CD4-positive, alpha-beta T cell (primary cell): Measurements from ENCODE around the gene SLC23A1. TPM values are rescaled to one million over a fixed set of nuclear protein-coding genes. Genes with fewer than 3 reads are reported as not detected.
"Not testable (repeated sequence)": the region's sequence is repeated elsewhere in the genome, so short reads cannot be mapped to it uniquely, and the experiment has no call there.

Experiments used
- ATAC-seq: fragments of 200-7000 bp; cut with Tn5 transposase; one replicate; pipeline ENCODE4 v1.10.0; 2022; ENCODE audit warnings: mild to moderate bottlenecking; ENCODE audit not compliant: poor library complexity
- CTCF ChIA-PET: fragments of 350-600 bp; sonication (Branson Sonifier 250); formaldehyde crosslinking; loops from one replicate; lab custom pipeline; 2021; ENCODE audit warnings: antibody characterized with exemption, inconsistent platforms; lab: Charles Lee
- POLR2A ChIA-PET: fragments of 350-600 bp; sonication (Branson Sonifier 250); formaldehyde crosslinking; loops from one replicate; lab custom pipeline; 2021; ENCODE audit warnings: antibody characterized with exemption, inconsistent platforms; lab: Charles Lee
- DNase-seq, 14 experiments: peaks; one replicate each; pipeline ENCODE4 v3.0.0-alpha.2; 2013 to 2020; ENCODE audit warnings: mixed read lengths in 2 of 14
- H3K27ac ChIP-seq, 2 donors: one replicate each; pipeline versions ENCODE4 v1.5.1 to v1.7.0; 2013; ENCODE audit warnings: low read length in 2 of 2, low read depth in 1 of 2, mild to moderate bottlenecking in 1 of 2
- H3K27me3 ChIP-seq, 2 experiments: 1 replicate in 1 of 2; 2 replicates in 1 of 2; pipeline versions ENCODE4 v1.6.1 to v1.7.0; 2013; ENCODE audit warnings: low read length in 2 of 2, control low read depth in 1 of 2, mild to moderate bottlenecking in 1 of 2, moderate library complexity in 1 of 2; ENCODE audit not compliant: insufficient read depth in 2 of 2, control insufficient read depth in 1 of 2
- H3K36me3 ChIP-seq: one replicate; pipeline ENCODE4 v1.6.1; 2013; ENCODE audit warnings: low read length, control low read depth; ENCODE audit not compliant: insufficient read depth
- H3K4me1 ChIP-seq: one replicate; pipeline ENCODE4 v1.6.1; 2013; ENCODE audit warnings: low read length, control low read depth; ENCODE audit not compliant: insufficient read depth
- H3K4me3 ChIP-seq: one replicate; pipeline ENCODE4 v1.5.1; 2013; ENCODE audit warnings: mild to moderate bottlenecking, low read length, moderate library complexity
- H3K9me3 ChIP-seq, 2 experiments: 1 replicate in 1 of 2; 2 replicates in 1 of 2; pipeline versions ENCODE4 v1.6.1 to v1.7.0; 2013; ENCODE audit warnings: low read length in 2 of 2, mild to moderate bottlenecking in 2 of 2, control low read depth in 1 of 2, moderate library complexity in 1 of 2; ENCODE audit not compliant: control insufficient read depth in 1 of 2, insufficient read depth in 1 of 2
- H3K27ac Mint-ChIP-seq: one replicate; pipeline ENCODE4 v1.8.0; 2020; ENCODE audit warnings: mixed read lengths
- H3K27me3 Mint-ChIP-seq: one replicate; pipeline ENCODE4 v1.8.0; 2021; ENCODE audit warnings: mixed read lengths
- H3K36me3 Mint-ChIP-seq: one replicate; pipeline ENCODE4 v1.8.0; 2021; ENCODE audit warnings: low read depth, mixed read lengths
- H3K4me1 Mint-ChIP-seq: one replicate; pipeline ENCODE4 v1.8.0; 2021; ENCODE audit warnings: low read depth, mixed read lengths
- H3K4me3 Mint-ChIP-seq: one replicate; pipeline ENCODE4 v1.8.0; 2020; ENCODE audit warnings: mild to moderate bottlenecking, mixed read lengths
- H3K9me3 Mint-ChIP-seq: one replicate; pipeline ENCODE4 v1.8.0; 2020; ENCODE audit warnings: mixed read lengths
- intact Hi-C, 2 experiments: fragments of 100-400 bp; cut with DNase I in 1 of 2; cut with micrococcal nuclease in 1 of 2; formaldehyde crosslinking; loops; one replicate each; pipeline versions ENCODE4 v1.15.1 to v1.9.0; 2023 to 2025; cut with DNase I, micrococcal nuclease
- total RNA-seq, 174 experiments: library from RNA in 2 of 174; stranded (reverse) in 2 of 174; gene quantifications; one replicate each; pipeline ENCODE4 v1.2.3 and lab custom pipeline; 2021 to 2026
- TF ChIP-seq, protein P1 (sequence below): fragments of 200-600 bp; IDR thresholded peaks from one replicate; pipeline ENCODE4 v1.8.0; 2022; ENCODE audit warnings: antibody characterized with exemption, mild to moderate bottlenecking

SLC23A1 gene
- total RNA-seq, 2 experiments from 2014 or later, result not detected

DNA sequence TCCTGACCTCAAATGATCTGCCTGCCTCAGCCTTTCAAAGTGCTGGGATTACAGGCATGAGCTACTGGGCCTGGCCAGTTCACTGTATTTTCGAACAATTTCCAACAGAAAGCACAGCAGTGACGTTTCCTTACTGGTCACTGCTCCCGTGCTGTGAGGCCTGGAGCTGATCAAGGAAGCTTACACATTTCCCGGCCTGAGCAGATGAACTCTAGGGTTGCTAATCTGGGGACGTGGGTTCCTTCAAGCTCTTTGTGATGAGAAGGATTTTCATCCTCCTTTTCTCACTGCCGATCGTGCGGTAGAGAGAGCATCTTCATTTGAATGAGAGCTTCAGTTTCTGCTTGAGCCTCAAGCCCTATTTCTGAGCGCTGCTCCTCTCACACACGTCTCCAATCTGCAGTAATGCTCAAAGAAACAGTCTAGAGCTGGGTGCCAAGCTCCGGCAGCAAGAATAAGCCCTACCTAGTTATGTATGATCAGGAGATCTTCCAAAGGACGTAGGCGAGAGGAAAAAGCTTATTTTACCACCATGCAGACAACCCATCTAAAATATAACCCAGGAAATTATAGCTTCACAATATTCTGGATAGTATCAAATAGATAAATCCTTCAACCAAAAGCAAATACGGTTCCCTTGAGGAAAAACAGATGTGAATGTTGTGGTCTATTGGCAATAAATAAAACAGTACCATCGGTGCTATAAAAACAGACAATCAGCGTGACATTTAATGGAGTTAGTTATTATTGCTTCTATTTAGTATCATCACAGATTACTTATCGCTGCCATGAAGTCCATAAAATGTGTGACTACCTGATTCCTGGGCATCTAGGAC lies 28.1 kb upstream of the SLC23A1 start:
- Histone ChIP-seq H3K27ac (no peak overlapping the region), H3K27me3 (no peaks in the 10 kb centered on the region), H3K36me3 (no peaks in the 10 kb centered on the region), H3K4me3 (no peak overlapping the region), H3K4me1 (peaks cover 19% of the 10 kb centered on the region), H3K9me3 (no peaks in the 10 kb centered on the region)
- TF ChIP-seq, protein P1, sequence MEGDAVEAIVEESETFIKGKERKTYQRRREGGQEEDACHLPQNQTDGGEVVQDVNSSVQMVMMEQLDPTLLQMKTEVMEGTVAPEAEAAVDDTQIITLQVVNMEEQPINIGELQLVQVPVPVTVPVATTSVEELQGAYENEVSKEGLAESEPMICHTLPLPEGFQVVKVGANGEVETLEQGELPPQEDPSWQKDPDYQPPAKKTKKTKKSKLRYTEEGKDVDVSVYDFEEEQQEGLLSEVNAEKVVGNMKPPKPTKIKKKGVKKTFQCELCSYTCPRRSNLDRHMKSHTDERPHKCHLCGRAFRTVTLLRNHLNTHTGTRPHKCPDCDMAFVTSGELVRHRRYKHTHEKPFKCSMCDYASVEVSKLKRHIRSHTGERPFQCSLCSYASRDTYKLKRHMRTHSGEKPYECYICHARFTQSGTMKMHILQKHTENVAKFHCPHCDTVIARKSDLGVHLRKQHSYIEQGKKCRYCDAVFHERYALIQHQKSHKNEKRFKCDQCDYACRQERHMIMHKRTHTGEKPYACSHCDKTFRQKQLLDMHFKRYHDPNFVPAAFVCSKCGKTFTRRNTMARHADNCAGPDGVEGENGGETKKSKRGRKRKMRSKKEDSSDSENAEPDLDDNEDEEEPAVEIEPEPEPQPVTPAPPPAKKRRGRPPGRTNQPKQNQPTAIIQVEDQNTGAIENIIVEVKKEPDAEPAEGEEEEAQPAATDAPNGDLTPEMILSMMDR, result no peak
- H3K27ac Mint-ChIP-seq, result no peak overlapping the region
- CTCF ChIA-PET, result no interaction called here
- intact Hi-C loops, result no loop called here
- H3K9me3 Mint-ChIP-seq, result no peaks in the 10 kb centered on the region
- POLR2A ChIA-PET, result interaction anchor here (1.7 to 1.8 kb wide), 2 partner anchors 28 to 71 kb away, joined by 5 to 6 read pairs; partner anchors contain the start of genes DNAJC18 and STING1
- H3K36me3 Mint-ChIP-seq, result peaks cover under 1% of the 10 kb centered on the region
- DNase-seq (no peak), ATAC-seq (no peak)
- H3K4me3 Mint-ChIP-seq, result no peak overlapping the region
- H3K27me3 Mint-ChIP-seq, result no peaks in the 10 kb centered on the region
- peaks cover 33% of the 10 kb centered on the region for H3K4me1 Mint-ChIP-seq

DNA sequence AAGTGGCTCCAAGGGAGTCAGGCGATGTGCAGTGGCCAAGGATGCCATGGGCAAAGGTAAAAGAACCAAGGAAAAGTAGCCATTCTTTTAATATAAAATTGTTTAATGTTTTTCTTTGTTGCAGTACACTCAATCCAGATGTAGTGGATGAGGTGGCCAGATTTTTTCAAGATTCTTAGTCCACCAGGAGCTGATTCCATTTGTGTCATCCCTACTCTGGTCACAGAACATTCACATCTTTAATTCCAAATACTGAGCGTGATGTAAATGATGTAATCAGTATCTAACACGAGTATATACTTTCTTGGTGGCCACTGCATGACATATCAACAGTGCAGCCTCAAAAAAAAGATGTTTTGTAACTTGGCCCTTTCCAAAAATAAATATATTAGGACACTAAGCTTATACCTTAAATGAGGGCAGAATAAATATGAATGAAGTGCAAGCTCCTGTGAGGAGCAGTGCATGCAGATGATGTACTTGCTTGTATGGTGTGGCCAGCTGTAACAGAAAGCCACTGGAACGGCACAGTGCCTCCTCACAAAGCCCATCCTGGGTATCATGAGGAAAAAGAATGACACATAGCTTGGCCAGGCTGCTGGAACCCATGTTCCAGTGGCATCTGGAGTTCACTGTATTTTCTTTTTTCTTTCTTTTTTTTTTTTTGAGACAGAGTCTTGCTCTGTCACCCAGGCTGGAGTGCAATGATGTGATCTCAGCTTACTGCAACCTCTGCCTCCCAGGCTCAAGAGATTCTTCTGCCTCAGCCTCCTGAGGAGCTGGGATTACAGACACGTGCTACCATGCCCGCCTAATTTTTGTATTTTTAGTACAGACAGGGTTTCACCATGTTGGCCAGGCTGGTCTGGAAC lies 27.3 kb upstream of the SLC23A1 start:
- H3K4me3 Mint-ChIP-seq, result no peak overlapping the region
- H3K9me3 ChIP-seq, result no peaks in the 10 kb centered on the region

DNA sequence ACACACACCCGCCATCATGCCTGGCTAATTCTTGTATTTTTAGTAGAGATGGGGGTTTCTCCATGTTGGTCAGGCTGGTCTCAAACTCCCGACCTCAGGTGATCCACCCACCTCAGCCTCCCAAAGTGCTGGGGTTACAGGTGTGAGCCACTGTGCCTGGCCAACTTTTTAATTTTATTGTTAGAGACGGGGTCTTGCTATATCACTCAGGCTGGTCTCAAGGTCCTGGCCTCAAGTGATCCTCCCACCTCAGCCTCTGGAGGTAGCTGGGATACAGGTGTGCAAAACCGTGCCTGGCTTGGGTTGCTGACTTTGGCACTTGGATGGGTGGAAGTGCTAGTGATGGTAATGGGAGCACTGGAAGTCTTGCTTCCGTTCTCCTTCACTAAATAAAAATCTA lies 26.0 kb upstream of the SLC23A1 start:
- H3K4me3 ChIP-seq, H3K4me3 Mint-ChIP-seq, CTCF ChIA-PET, H3K27ac ChIP-seq, H3K36me3 Mint-ChIP-seq, ATAC-seq, H3K9me3 ChIP-seq, H3K27me3 ChIP-seq, H3K27ac Mint-ChIP-seq, H3K27me3 Mint-ChIP-seq, H3K36me3 ChIP-seq, H3K9me3 Mint-ChIP-seq, DNase-seq: not testable (repeated sequence)
- peaks cover 22% of the 10 kb centered on the region for H3K4me1 Mint-ChIP-seq
- intact Hi-C loops, result loop anchor here in 1 of 2 experiments (5.0 to 10.0 kb wide), 6 partner anchors 358 to 1074 kb away; partner anchors contain the start of genes CDC25C, CYSTM1, EGR1 and FAM53C
- H3K4me1 ChIP-seq, result peaks cover 13% of the 10 kb centered on the region
- POLR2A ChIA-PET, result interaction anchor here (1.0 to 1.7 kb wide), 2 partner anchors 73 to 866 kb away, joined by 4 to 6 read pairs; partner anchors contain the start of genes ETF1 and STING1

More for the DNA sequence above, 27.3 kb upstream of the SLC23A1 start:
- peaks cover 16% of the 10 kb centered on the region for H3K4me1 ChIP-seq
- Mint-ChIP-seq H3K36me3 (no peaks in the 10 kb centered on the region), H3K9me3 (no peaks in the 10 kb centered on the region), H3K4me1 (peaks cover 28% of the 10 kb centered on the region), H3K27me3 (no peaks in the 10 kb centered on the region), H3K27ac (no peak overlapping the region)
- DNase-seq, result no peak
- no peak overlapping the region for H3K27ac ChIP-seq
- TF ChIP-seq, protein P1, result no peak
- no peak for ATAC-seq
- H3K4me3 ChIP-seq, result no peak overlapping the region
- H3K36me3 ChIP-seq, result no peaks in the 10 kb centered on the region
- ChIA-PET CTCF (no interaction called here), POLR2A (interaction anchor here (1.0 to 1.8 kb wide), 3 partner anchors 29 to 867 kb away, joined by 4 to 6 read pairs (median 5); partner anchors contain the start of genes DNAJC18, ETF1 and STING1)
- intact Hi-C loops, result no loop called here
- no peaks in the 10 kb centered on the region for H3K27me3 ChIP-seq
